K562 (cell line): Measurements from ENCODE around the gene SEC14L1. TPM values are rescaled to one million over a fixed set of nuclear protein-coding genes. Genes with fewer than 3 reads are reported as not detected.

ENCODE experiments used
- ATF7 ChIP-seq: fragments of 450-650 bp; IDR thresholded peaks from 2 replicates; pipeline ENCODE4 v1.7.1; 2014; ENCODE audit warnings: mild to moderate bottlenecking, moderate library complexity
- BCOR ChIP-seq: fragments of 450-650 bp; IDR thresholded peaks from 2 replicates; pipeline ENCODE4 v1.6.1; 2016
- C11orf30 ChIP-seq: fragments of 450-650 bp; IDR thresholded peaks from 2 replicates; pipeline ENCODE4 v1.6.1; 2016; ENCODE audit warnings: low read depth, mild to moderate bottlenecking
- CBFA2T2 ChIP-seq: fragments of 450-650 bp; conservative IDR thresholded peaks from 2 replicates; pipeline ENCODE4 v1.6.1; 2017; ENCODE audit warnings: mild to moderate bottlenecking
- CBX3 ChIP-seq, 2 experiments: IDR thresholded peaks; 1 replicate in 1 of 2; 2 replicates in 1 of 2; pipeline ENCODE4 v1.6.1; 2012; ENCODE audit warnings: inconsistent platforms in 2 of 2, low read length in 2 of 2, borderline replicate concordance in 1 of 2, control low read depth in 1 of 2
- EHMT2 ChIP-seq: fragments of 450-650 bp; IDR thresholded peaks from 2 replicates; pipeline ENCODE4 v1.6.1; 2018; ENCODE audit warnings: antibody characterized with exemption
- ETV5 ChIP-seq: sonication (generic); formaldehyde crosslinking; IDR thresholded peaks from 2 replicates; pipeline ENCODE4 v1.4.0; 2020; ENCODE audit warnings: low read depth, mild to moderate bottlenecking, missing genetic modification reagents
- HDAC6 ChIP-seq: IDR thresholded peaks from 2 replicates; pipeline ENCODE4 v1.6.1; 2012; ENCODE audit warnings: low read depth, mild to moderate bottlenecking, control low read depth, inconsistent platforms, low read length, moderate library complexity
- HSF4 ChIP-seq: fragments of 250-450 bp; sonication (Bioruptor Pico); IDR thresholded peaks from 2 replicates; pipeline ENCODE4 v2.1.2; 2022; ENCODE audit warnings: mild to moderate bottlenecking, moderate library complexity, borderline replicate concordance
- JUN ChIP-seq, 2 experiments: sonication (generic) in 1 of 2; formaldehyde crosslinking in 1 of 2; IDR thresholded peaks; 2 replicates each; pipeline versions ENCODE4 v1.6.1 to v1.8.0; 2012 to 2022; ENCODE audit warnings: borderline replicate concordance in 2 of 2, mild to moderate bottlenecking in 2 of 2, improper control_type of control experiment in 1 of 2, low read depth in 1 of 2, low read length in 1 of 2, missing genetic modification reagents in 1 of 2
- NELFE ChIP-seq: IDR thresholded peaks from 2 replicates; pipeline ENCODE4 v1.6.1; 2011; ENCODE audit warnings: mild to moderate bottlenecking; ENCODE audit not compliant: insufficient read depth, insufficient read length
- NRF1 ChIP-seq, 2 experiments: fragments of 450-650 bp; IDR thresholded peaks in 1 of 2; conservative IDR thresholded peaks in 1 of 2; 2 replicates each; pipeline ENCODE4 v1.6.1; 2014; ENCODE audit warnings: mild to moderate bottlenecking in 2 of 2
- SOX6 ChIP-seq: fragments of 450-650 bp; IDR thresholded peaks from 2 replicates; pipeline ENCODE4 v1.6.1; 2014; ENCODE audit warnings: mild to moderate bottlenecking
- TAF1 ChIP-seq: IDR thresholded peaks from 2 replicates; pipeline ENCODE4 v1.6.1; 2011; ENCODE audit warnings: mild to moderate bottlenecking, low read length, moderate library complexity; ENCODE audit not compliant: insufficient read depth, control insufficient read depth, severe bottlenecking; ENCODE audit errors: extremely low read depth
- ZKSCAN8 ChIP-seq: fragments of 200-800 bp; sonication (Bioruptor generic); IDR thresholded peaks from 2 replicates; pipeline ENCODE4 v1.6.1; 2016; ENCODE audit warnings: missing genetic modification characterization, missing compliant biosample characterization
- ZNF121 ChIP-seq: sonication (generic); formaldehyde crosslinking; conservative IDR thresholded peaks from 2 replicates; pipeline ENCODE4 v1.8.0; 2022; ENCODE audit warnings: missing genetic modification reagents
- ZNF224 ChIP-seq: sonication (generic); formaldehyde crosslinking; IDR thresholded peaks from 2 replicates; pipeline ENCODE4 v1.8.0; 2022; ENCODE audit warnings: mild to moderate bottlenecking, missing genetic modification reagents
- ZNF398 ChIP-seq: fragments of 250-450 bp; sonication (Bioruptor Pico); IDR thresholded peaks from 2 replicates; pipeline ENCODE4 v1.8.0; 2021; ENCODE audit warnings: moderate library complexity, mild to moderate bottlenecking, inconsistent platforms
- ZNF655 ChIP-seq: fragments of 250-450 bp; sonication (Bioruptor Pico); IDR thresholded peaks from 2 replicates; pipeline ENCODE4 v1.5.0; 2021
- ZNF766 ChIP-seq: fragments of 200-800 bp; sonication (Bioruptor generic); conservative IDR thresholded peaks from 2 replicates; pipeline ENCODE4 v1.6.1; 2016; ENCODE audit warnings: missing genetic modification characterization, missing compliant biosample characterization
- polyA plus RNA-seq, 8 experiments: library from polyadenylated mRNA; depleted of rRNA in 4 of 8; stranded (reverse) in 5 of 8; unstranded in 3 of 8; fragments of >200 nt; fragmentation: Nextera tagmentation in 2 of 8; fragmentation: Illumina TruSeq in 1 of 8; extraction: Ambion mirVana in 2 of 8; extraction: Trizol in 1 of 8; gene quantifications; 2 replicates each; pipeline versions ENCODE4 v1.2.1 to v1.2.3, GENCODE V29; 2011 to 2014; ENCODE audit warnings: inconsistent platforms in 1 of 8, missing spikeins in 1 of 8
- total RNA-seq, 7 experiments: library from RNA; depleted of rRNA in 6 of 7; stranded (reverse); fragments of >200 nt in 6 of 7; fragmentation: Illumina TruSeq in 2 of 7; extraction: Trizol in 2 of 7; gene quantifications; 2 replicates each; pipeline versions ENCODE4 v1.2.1 to v1.2.3, GENCODE V29; 2011 to 2021; ENCODE audit warnings: low replicate concordance in 1 of 7
- TF ChIP-seq, protein P1 (sequence below): sonication (generic); formaldehyde crosslinking; IDR thresholded peaks from 2 replicates; pipeline ENCODE4 v1.5.0; 2020; ENCODE audit warnings: missing genetic modification reagents
- TF ChIP-seq, protein P2 (sequence below), 3 experiments: fragments of 200-800 bp in 1 of 3; sonication (Bioruptor generic) in 1 of 3; sonication (generic) in 1 of 3; formaldehyde crosslinking in 1 of 3; IDR thresholded peaks; 2 replicates each; pipeline versions ENCODE4 v1.6.1 to v1.8.0; 2016 to 2022; ENCODE audit warnings: mild to moderate bottlenecking in 2 of 3, missing compliant biosample characterization in 2 of 3, missing genetic modification characterization in 2 of 3, missing genetic modification reagents in 1 of 3

The SEC14L1 gene
- total and polyA plus RNA-seq, 9 of the 15 experiments (the other 6 are each of a cell fraction or from before 2014, with no cell fraction given): 3.1 to 39.7 (median 15.2) TPM

DNA sequence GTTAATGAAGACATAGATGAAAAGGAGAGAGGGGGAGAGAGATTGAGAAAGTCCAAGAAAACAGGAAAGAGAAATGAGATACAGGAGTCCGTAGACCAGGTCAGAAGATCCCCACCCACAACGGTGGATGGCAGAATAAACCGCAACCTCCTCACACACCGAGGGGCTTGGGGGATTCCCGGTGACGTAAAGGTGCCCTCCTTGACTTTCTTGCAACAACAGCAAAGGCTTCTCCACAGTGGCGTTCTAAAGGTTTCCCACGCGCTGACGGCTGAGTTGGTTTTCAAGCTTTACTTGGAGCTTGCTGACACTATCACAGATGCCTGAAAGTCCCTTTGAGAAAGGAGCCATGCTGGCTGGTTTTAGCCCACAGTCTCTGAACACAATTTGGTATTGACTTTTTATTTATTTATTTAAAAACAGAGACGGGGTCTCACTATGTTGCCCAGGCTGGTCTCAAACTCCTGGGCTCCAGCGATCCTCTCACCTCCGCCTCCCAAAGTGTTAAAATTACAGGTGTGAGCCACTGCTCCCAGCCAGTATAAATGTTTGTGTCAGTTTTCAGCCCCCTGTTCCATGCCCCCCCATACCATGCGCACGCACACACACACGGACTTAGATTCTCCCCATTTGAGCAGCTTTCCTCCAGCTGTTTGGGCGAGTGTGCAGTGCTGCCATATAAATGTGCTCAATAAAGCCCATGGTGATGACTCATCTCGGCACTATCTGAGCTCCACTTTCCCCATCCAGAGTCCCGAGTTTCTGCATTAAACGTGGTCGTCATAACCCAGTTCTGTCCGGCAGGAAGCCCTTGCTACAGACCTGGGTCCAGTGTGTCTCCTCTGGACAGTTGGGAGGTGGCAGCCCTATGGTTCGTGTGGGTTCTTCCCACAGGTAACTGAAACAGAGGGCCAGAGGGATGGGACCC, 33.0 kb upstream of the SEC14L1 start (continued):
- no peak for TF ChIP-seq ZNF655
- peak; percentile 83; the same call in 1 of the 2 replicates for TF ChIP-seq JUN (IDR thresholded peaks at IDR 0.05; ENCODE audit: borderline replicate concordance, low read depth, low read length)
- TF ChIP-seq JUN (CRISPR knock-in tag; IDR thresholded peaks at IDR 0.05; ENCODE audit: borderline replicate concordance): no peak
- TF ChIP-seq HSF4: no peak
- no peak for TF ChIP-seq HDAC6
- TF ChIP-seq NELFE: no peak
- peak; percentile 80 for TF ChIP-seq ZNF121 (CRISPR knock-in tag)
- no peak for TF ChIP-seq ZNF224
- TF ChIP-seq TAF1: no peak
- no peak for TF ChIP-seq NRF1 (conservative IDR thresholded peaks at IDR 0.05 in 1 of 2, IDR thresholded peaks at IDR 0.05 in 1 of 2)
- 0 out of 2 replicates have a peak, but pooled peaks have one; percentile 12 for TF ChIP-seq ATF7
- TF ChIP-seq C11orf30: 0 out of 2 replicates have a peak, but pooled peaks have one; percentile 20
- 0 out of 2 replicates have a peak, but pooled peaks have one; percentile 36 for TF ChIP-seq ZNF766 (CRISPR knock-in tag)
- no peak for TF ChIP-seq CBX3 (IDR thresholded peaks at IDR 0.05; ENCODE audit: borderline replicate concordance in 1 of 2, low read length in 2 of 2)
- 0 out of 2 replicates have a peak, but pooled peaks have one; percentile 28 for TF ChIP-seq ETV5
- TF ChIP-seq, protein P1, sequence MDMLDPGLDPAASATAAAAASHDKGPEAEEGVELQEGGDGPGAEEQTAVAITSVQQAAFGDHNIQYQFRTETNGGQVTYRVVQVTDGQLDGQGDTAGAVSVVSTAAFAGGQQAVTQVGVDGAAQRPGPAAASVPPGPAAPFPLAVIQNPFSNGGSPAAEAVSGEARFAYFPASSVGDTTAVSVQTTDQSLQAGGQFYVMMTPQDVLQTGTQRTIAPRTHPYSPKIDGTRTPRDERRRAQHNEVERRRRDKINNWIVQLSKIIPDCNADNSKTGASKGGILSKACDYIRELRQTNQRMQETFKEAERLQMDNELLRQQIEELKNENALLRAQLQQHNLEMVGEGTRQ (CRISPR knock-in tag): no peak
- TF ChIP-seq, protein P2, sequence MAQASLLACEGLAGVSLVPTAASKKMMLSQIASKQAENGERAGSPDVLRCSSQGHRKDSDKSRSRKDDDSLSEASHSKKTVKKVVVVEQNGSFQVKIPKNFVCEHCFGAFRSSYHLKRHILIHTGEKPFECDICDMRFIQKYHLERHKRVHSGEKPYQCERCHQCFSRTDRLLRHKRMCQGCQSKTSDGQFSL (CRISPR knock-in tag; IDR thresholded peaks at IDR 0.05): 0 out of 2 replicates have a peak, but pooled peaks have one; percentile 30
- TF ChIP-seq, protein P2 (tag; IDR thresholded peaks at IDR 0.05): no peak
- TF ChIP-seq EHMT2: 0 out of 2 replicates have a peak, but pooled peaks have one; percentile 38
- TF ChIP-seq ZKSCAN8 (CRISPR knock-in tag): peak; percentile 77
- no peak for TF ChIP-seq CBFA2T2
- no peak for TF ChIP-seq SOX6
- TF ChIP-seq BCOR: 0 out of 2 replicates have a peak, but pooled peaks have one; percentile 26
- TF ChIP-seq ZNF398 (CRISPR knock-in tag): no peak
